Keratinocyte (primary cell): ENCODE data around the gene OGFOD3.

Experiments
- EZH2 ChIP-seq: IDR thresholded peaks from one replicate; pipeline ENCODE4 v1.6.1; 2012; ENCODE audit warnings: inconsistent platforms, mild to moderate bottlenecking, low read length, moderate library complexity
- TF ChIP-seq, protein P1 (sequence below), 3 experiments: IDR thresholded peaks in 1 of 3; conservative IDR thresholded peaks in 1 of 3; optimal IDR thresholded peaks in 1 of 3; 2 replicates in 2 of 3; 3 replicates in 1 of 3; pipeline versions ENCODE3 to v1.5.1; 2011; ENCODE audit warnings: low read length in 3 of 3, mild to moderate bottlenecking in 3 of 3, moderate library complexity in 2 of 3, control low read depth in 1 of 3, inconsistent platforms in 1 of 3; ENCODE audit not compliant: insufficient read depth in 2 of 3; ENCODE audit errors: extremely low read depth in 1 of 3

DNA sequence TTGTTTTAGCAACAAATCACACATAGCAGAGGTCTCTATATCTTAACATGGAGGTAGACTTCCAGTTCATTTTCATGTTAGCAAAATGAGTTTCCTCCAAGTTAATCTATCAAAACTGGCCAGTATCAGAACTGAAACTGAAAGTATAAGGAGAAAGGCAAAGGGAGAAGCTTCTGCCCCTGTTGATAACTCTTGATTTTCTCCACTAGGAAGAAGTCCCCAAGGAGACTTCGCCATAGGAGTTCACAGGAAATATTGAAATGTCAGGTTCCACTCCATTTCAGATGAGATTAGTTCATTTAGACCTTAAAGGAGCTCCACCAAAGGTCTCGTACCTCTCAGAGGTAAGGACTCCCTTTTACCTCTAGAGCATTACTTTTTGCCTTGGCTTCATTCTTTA is 1.2 kb upstream of the OGFOD3 start:
- TF ChIP-seq, protein P1, sequence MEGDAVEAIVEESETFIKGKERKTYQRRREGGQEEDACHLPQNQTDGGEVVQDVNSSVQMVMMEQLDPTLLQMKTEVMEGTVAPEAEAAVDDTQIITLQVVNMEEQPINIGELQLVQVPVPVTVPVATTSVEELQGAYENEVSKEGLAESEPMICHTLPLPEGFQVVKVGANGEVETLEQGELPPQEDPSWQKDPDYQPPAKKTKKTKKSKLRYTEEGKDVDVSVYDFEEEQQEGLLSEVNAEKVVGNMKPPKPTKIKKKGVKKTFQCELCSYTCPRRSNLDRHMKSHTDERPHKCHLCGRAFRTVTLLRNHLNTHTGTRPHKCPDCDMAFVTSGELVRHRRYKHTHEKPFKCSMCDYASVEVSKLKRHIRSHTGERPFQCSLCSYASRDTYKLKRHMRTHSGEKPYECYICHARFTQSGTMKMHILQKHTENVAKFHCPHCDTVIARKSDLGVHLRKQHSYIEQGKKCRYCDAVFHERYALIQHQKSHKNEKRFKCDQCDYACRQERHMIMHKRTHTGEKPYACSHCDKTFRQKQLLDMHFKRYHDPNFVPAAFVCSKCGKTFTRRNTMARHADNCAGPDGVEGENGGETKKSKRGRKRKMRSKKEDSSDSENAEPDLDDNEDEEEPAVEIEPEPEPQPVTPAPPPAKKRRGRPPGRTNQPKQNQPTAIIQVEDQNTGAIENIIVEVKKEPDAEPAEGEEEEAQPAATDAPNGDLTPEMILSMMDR (optimal IDR thresholded peaks at IDR 0.05 in 1 of 3, IDR thresholded peaks at IDR 0.05 in 1 of 3, conservative IDR thresholded peaks at IDR 0.05 in 1 of 3; ENCODE audit: extremely low read depth in 1 of 3, insufficient read depth in 2 of 3, low read length in 3 of 3), result no peak
- no peak for TF ChIP-seq EZH2
